Measurements from ENCODE around the gene PTPRN2. TPM values are rescaled to one million over a fixed set of nuclear protein-coding genes. Genes with fewer than 3 reads are reported as not detected.

Gene PTPRN2
- total and polyA plus RNA-seq, 2 of the 8 experiments (the other 6 are each of a cell fraction or from before 2014, with no cell fraction given), result 2.6 to 4.5 TPM

DNA sequence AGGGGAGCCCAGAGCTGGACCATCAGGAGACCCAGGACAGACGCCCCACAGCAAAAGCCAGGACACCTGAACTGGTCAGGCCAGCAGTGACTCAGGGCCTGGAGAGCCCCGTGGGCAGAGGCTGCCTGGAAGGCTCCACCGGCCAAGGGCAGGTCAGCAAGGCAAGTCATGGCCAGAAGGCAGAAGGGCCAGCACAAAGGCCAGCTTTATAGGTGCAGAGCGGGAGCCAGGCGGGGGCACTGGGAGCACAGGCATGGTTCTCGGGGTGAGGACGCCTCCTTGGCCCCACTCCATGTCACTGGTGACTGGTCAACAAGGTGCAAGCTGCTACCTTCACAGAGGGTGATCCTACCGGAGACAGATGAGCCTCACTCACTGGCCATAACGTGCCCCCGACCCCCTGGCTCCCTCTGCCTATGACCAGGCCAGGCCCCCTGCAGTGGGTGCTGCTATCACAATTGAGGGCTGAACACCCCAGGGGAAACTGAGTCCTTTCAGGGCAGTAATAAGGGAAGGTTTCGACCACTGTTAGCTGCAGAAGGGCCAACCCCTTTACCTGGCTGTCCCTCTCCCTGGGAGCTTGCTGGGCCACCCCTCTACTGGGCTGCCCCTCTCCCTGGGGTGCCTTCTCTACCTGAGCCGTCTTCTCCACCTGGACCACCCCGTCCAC is 317.4 kb downstream of the PTPRN2 start:
- no peaks in the 10 kb centered on the region for H3K79me1 ChIP-seq (ENCODE audit: low read depth, low read length)
- H2AFZ ChIP-seq (ENCODE audit: low read length), result no peak overlapping the region
- no peak overlapping the region for H3K27ac ChIP-seq (ENCODE audit: low read depth, low read length)
- H3K4me3 ChIP-seq (ENCODE audit: extremely low read depth in 1 of 4, insufficient read depth in 2 of 4, low read depth in 3 of 4, low read length in 4 of 4), result no peak overlapping the region
- no peak overlapping the region for H2BK15ac ChIP-seq (ENCODE audit: low read length)
- peaks cover 10 to 72% of the 10 kb centered on the region in 2 experiments; a peak in 3 of 4 replicates for H3K9me3 ChIP-seq (ENCODE audit: insufficient read depth in 2 of 2, low read depth in 1 of 2, low read length in 1 of 2)
- no peak overlapping the region for H4K8ac ChIP-seq (ENCODE audit: extremely low read depth, insufficient read depth, low read length)
- no peak for DNase-seq (ENCODE audit: low read depth in 1 of 2, low spot score in 2 of 2)
- H3K56ac ChIP-seq (replicated peaks; ENCODE audit: insufficient read length, low read depth, low read length), result no peak overlapping the region
- no peaks in the 10 kb centered on the region for H4K20me1 ChIP-seq (replicated peaks in 1 of 2; ENCODE audit: control insufficient read depth in 1 of 2, insufficient read depth in 2 of 2, low read length in 2 of 2)
- no peak overlapping the region for H3K14ac ChIP-seq (ENCODE audit: insufficient read length)
- H2BK5ac ChIP-seq (ENCODE audit: low read depth, low read length), result no peak overlapping the region
- H4K5ac ChIP-seq (ENCODE audit: insufficient read length, low read depth, low read length), result no peak overlapping the region
- ChIA-PET CTCF (ENCODE audit: partially characterized antibody) (interaction anchor here (0.6 kb wide), 1 partner anchor 14 kb away, joined by 3 read pairs; no protein-coding TSS in a partner anchor), POLR2A (ENCODE audit: partially characterized antibody) (no interaction called here)
- no peak overlapping the region for H3K23ac ChIP-seq (ENCODE audit: insufficient read length)
- 90% methylated on average over 10 of the region's 13 CpGs; no CpG with 5 or more reads in 1 of the 2 experiments for WGBS, 2 experiments (ENCODE audit: extremely low coverage in 1 of 2, insufficient coverage in 1 of 2, insufficient read length in 1 of 2, insufficient replicate concordance in 2 of 2, low coverage in 1 of 2, low lambda C conversion rate in 2 of 2, missing lambda C conversion rate in 1 of 2)
- H3K36me3 ChIP-seq (ENCODE audit: control insufficient read depth in 2 of 4, insufficient read depth in 4 of 4, low read length in 3 of 4), result no peaks in the 10 kb centered on the region
- no peaks in the 10 kb centered on the region for H3K27me3 ChIP-seq (replicated peaks in 1 of 4; ENCODE audit: control insufficient read depth in 3 of 4, extremely low read depth in 1 of 4, insufficient read depth in 3 of 4, low read length in 3 of 4)
- TF ChIP-seq KDM1A (IDR thresholded peaks at IDR 0.05; ENCODE audit: borderline replicate concordance, low read length), result no peak
- no peak for TF ChIP-seq SIX5 (IDR thresholded peaks at IDR 0.05; ENCODE audit: low read depth, low read length)
- no peak for TF ChIP-seq SIRT6 (IDR thresholded peaks at IDR 0.05; ENCODE audit: low read length)
- no peak for TF ChIP-seq RAD21 (IDR thresholded peaks at IDR 0.05 in 1 of 2, conservative IDR thresholded peaks at IDR 0.05 in 1 of 2; ENCODE audit: low read depth in 2 of 2, low read length in 2 of 2)
- TF ChIP-seq ZNF274 (IDR thresholded peaks at IDR 0.05; ENCODE audit: borderline replicate concordance, extremely low read depth, low read length), result no peak
- TF ChIP-seq RBBP5 (IDR thresholded peaks at IDR 0.05; ENCODE audit: borderline replicate concordance, low read depth, low read length), result no peak
- no peak overlapping the region for H2BK20ac ChIP-seq (ENCODE audit: low read length)
- H3K4ac ChIP-seq (replicated peaks; ENCODE audit: insufficient read length, low read depth, low read length), result no peak overlapping the region
- H3K4me2 ChIP-seq (ENCODE audit: insufficient read depth in 1 of 2, low read depth in 2 of 2, low read length in 2 of 2), result no peak overlapping the region
- no peak overlapping the region for H4K91ac ChIP-seq (replicated peaks; ENCODE audit: insufficient read length, low read length)
- H2BK120ac ChIP-seq (replicated peaks; ENCODE audit: low read depth, low read length), result no peak overlapping the region
- H3K79me2 ChIP-seq (ENCODE audit: control insufficient read depth in 1 of 2, insufficient read depth in 2 of 2, low read length in 2 of 2), result no peaks in the 10 kb centered on the region
- FAIRE-seq, result no peak
- H2AK5ac ChIP-seq (ENCODE audit: low read depth, low read length), result no peak overlapping the region
- peaks cover 0 to 8% (median 0%) of the 10 kb centered on the region in 4 experiments; a peak in 3 of 7 replicates for H3K4me1 ChIP-seq (replicated peaks in 1 of 4; ENCODE audit: control insufficient read depth in 3 of 4, insufficient read depth in 4 of 4, low read length in 3 of 4)
- H3K18ac ChIP-seq (ENCODE audit: extremely low read depth, low read length), result no peak overlapping the region
- no peak overlapping the region for H3K9ac ChIP-seq (replicated peaks in 1 of 4; ENCODE audit: extremely low read depth in 1 of 4, low read depth in 3 of 4, low read length in 3 of 4)
- no peaks in the 10 kb centered on the region for H3K23me2 ChIP-seq (ENCODE audit: low read depth, low read length)
- no peak overlapping the region for H2BK12ac ChIP-seq (ENCODE audit: low read depth, low read length)

Data from H1 (cell line).